CD4-positive, alpha-beta T cell treated with Interleukin-17A for 4 hours (primary cell): Measurements from ENCODE around the gene IDI2.
"Not testable (repeated sequence)": the region's sequence is repeated elsewhere in the genome, so short reads cannot be mapped to it uniquely, and the experiment has no call there.

ENCODE experiments used
- DNase-seq: peaks from one replicate; pipeline ENCODE4 v3.0.0-alpha.2; 2020; ENCODE audit warnings: mixed read lengths

IDI2 gene

DNA sequence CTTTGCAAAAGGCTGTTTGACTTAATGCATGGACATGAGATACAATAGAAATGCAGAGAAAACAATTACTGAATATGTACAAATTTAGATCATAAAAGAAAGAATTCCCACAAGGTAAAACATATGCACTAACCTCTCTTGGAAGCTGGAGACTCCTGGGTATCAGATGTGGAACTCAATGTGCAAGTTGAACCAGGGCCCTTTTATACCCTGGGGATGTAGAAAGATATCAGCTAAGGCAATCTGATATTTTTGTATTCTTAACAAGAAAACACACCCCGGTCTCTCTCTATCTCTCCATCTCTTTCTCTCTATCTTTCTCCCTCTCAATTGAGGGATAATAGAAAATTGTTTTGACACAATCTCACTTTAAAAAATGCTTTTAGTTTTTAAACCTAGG, at the start of gene IDI2:
TSS of gene IDI2 (minus strand) at position 177 of the 400 bp plus-strand sequence. CDS start 1,136 bp downstream, outside the sequence.
- no peak for DNase-seq

DNA sequence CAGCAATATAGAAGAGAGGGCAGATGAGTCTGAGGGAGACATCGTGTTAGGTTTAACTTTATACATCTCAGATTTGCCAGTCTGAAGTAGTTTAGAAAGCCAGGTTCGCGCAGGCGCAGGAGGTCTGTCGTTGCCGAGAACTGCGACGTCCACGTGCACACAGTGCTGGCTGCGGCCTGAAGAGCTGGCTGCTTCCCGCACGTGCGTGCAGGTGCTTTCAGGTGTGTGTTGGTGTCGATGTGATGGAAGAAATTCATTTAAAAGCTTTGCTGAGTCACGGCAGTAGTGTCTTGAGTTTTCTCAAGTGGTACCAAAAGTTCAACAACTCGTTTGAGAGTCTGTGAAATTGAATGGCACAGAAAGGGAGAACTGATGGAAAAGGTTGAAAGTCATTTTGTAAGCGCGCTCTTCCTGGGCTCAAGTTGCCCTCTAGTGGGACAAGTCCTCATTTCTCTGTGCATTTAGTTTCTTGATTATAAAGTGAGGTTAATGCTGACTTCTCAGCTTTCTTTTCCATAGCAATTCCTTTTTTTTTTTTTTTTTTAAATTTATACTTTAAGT, 49.2 kb upstream of the IDI2 start:
- no peak for DNase-seq

DNA sequence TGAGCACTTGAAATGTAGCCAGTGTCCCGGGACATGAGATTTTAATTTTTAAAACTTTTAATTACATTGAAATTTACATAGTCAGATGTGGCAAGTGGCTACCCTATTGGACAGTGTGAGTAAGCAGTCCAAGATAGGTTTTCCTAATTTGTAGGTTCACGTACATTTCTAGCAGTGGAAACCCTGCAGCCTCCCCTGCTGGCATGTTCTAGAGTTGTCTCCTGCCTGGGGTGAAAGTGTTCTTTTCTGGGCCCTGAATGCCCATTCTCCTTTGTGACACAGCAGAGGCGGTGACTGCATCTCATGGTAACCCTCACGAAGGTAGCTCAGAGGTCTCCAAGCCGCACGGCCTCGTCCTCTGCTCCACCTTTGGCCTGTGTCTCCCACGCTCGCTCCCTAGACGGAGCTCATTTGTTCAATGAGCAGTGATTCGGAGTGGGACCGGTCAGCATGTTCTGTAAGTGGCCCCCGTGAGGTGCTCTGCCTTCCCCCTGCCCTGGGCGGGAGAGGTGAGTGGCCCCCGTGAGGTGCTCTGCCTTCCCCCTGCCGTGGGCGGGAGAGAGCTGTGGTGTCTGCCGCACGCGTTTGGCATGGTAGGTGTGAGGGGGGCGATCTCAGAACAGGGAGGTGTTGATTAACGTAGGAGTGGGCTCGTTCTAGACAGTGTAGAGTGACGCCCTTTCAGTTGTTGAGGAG, 48.5 kb upstream of the IDI2 start:
- DNase-seq: no peak

DNA sequence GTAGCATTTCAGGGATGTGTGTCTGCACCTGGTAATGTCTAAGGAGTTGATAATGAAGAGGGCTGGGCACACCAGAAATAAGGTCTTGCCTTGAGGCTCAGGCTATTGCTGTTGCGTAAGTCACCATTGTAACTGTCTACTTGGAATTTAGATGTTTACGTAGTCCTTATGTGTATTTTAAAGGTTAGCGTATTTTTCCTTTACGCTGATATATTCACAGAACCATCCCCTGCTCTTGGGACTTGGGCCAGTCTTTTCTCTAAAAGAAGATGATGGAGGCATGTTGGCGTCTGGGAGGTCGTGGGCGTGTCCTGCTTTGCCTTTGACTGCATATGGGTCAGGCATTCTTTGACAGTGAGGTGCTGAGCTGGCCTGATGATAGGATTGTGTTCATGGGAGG, 45.3 kb upstream of the IDI2 start:
- no peak for DNase-seq

DNA sequence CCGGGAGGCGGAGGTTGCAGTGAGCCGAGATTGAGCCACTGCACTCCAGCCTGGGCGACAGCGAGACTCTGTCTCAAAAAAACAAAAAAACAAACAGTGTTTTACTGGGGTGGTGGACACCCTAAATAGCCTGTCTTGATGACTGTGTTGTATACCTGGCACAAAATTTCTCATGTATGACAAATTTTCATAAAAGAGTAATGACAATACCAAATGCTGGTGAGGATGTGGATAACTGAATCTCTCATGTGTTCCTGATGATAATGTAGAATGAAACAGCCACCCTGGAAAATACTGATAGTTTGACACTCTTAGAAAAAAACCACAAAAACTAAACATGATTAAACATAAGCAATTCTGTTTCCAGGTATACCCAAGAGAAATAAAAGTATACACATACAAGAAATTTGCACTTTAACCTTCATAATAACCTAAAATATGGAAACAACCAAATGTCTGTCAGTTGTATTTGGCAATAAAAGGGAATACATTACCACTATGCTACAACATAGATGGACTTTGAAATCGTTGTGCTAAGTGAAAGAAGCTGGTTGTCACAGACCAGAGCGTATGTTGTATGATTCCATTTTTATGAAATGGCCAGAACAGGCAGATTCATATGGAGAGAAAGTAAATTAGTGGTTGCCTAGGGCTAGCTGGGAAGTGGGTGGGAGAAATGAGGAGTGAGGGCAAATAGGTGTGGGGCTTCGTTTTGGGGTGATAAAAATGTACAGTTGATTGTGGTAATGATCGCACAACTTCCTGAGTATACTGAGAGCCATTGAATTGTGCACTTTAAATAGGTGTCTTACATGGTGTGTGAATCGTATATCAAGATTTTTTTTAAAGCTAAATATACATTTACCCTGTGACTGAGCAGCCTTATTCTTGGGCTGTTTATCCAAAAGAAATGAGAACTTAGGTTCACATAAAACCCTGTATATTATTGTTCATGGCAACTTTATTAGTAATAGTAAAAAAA, 43.0 kb upstream of the IDI2 start:
- no peak for DNase-seq

DNA sequence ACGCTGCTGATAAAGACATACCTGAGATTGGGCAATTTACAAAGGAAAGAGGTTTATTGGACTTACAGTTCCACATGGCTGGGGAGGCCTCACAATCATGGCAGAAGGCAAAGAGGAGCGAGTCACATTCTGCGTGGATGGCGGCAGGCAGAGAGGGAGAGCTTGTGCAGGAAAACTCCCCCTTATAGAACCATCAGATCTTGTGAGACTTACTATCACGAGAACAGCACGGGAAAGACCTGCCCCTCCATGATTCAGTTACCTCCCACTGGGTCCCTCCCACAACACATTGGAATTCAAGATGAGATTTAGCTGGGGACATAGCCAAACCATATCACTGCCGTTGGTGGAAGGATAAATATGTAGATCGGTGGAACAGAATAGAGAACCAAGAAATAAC, 41.1 kb upstream of the IDI2 start:
- DNase-seq: not testable (repeated sequence)

DNA sequence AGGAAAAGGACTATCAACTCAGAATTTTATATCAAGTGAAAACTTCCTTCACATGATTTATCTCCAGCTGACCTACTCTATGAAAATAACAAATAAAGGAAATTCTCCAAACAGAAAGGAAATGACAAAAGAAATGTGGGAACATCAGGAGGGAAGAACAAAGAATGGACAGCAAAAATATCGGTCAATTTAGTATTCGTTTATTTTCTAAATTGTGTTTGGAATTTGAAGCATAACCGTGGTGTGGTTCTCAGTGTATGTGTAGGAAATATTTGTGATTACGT, 39.2 kb upstream of the IDI2 start:
- no peak for DNase-seq

DNA sequence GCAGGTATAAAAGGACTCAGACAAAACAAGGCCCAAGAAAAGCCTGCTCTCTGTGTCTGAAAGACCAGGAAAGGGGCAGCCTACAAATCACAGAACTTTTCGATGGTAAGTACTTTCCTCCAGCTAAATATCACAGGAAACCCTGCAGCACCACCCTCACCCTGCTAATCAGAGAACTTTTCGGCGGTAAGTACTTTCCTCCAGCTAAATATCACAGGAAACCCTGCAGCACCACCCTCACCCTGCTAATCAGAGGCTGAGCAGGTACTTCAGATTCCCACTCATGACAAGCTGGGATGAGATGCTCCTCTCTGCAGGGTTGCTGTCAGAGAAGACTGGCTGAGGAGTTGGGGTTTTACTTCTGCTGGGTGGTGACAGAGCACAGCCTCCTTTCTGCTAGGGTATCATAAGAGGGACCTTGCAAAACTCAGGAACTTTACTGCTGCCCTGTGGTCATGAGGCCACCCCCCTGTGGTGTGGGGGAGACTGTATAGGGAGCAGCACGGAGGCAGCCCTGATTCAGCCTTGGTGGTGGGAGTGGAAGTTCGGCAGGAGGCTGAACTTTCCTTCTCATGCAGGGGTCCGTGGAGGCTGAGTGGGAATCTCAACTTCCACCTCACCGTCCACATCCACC, 37.7 kb upstream of the IDI2 start:
- DNase-seq: peak; percentile 59

DNA sequence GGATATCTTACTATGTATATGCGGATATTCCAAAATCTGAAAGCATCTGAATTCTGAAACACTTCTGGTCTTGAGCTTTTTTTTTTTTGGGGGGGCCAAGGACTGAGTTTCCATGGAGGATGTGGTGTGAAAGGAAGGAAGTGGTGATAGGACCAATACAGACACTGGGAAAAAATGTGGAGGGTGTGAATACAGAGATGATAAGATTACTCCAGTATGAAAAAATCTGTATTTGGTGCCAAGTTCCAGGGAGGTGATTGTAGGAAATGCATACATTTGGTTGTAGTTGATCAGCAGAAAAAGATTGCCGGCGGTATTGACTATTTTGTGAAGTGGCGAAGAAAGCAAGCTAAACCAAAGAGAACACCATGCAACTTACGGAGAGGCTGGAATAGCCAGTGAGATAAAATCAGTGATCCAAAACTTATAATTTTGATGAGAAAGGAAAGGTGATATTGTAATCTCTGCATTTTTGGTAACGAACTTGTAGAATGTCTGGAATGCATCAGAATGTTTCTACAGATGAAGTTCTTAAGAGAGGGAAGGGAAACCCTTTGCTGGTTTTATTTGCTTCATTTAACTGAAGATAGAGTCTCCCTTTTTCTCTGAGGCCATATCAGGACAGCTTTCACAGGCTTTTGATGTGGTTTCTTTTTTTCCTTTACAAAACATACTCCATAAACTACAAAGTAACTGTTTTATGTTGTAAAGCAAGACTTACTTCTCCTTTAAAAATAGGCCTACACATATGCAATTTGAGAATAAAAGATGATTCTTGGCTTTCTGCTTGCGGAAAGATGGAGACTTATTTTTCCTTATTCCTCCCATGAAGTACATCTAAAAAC, 36.5 kb upstream of the IDI2 start:
- DNase-seq: no peak

DNA sequence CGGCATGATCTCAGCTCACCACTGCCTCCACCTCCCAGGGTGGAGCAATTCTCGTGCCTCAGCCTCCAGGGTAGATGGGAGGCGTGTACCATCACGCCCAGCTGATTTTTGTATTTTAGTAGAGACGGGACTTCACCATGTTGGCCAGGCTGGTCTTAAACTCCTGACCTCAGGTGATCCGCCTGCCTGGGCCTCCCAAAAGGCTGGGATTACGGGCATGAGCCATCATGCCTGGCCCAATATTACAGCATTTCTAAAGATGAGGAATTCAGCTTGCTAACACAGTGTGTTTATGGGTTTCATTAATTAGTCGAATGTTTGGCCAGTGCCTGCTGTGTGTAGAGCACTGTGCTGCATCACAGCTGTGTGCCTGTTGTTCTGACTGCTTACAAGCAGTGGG, 34.2 kb upstream of the IDI2 start:
- no peak for DNase-seq

DNA sequence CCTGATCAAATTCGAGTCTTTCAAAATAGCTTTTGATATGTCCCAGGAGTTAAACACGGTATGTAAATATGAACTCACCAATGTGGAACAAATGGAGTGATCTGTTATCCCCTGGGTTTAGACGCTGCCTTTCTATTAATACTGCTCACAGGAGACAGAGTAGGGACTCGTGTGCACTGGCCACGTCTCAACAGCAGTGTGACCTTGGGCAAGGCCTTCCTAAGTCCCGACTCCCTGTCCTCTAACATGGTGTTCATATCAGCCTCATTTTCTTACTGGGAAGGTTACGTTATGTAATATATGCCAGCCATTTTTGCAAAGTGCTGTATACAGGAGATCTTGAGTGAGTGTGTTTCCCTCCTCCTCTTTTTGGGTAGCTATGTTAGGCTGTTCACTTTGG, 32.4 kb upstream of the IDI2 start:
- no peak for DNase-seq

DNA sequence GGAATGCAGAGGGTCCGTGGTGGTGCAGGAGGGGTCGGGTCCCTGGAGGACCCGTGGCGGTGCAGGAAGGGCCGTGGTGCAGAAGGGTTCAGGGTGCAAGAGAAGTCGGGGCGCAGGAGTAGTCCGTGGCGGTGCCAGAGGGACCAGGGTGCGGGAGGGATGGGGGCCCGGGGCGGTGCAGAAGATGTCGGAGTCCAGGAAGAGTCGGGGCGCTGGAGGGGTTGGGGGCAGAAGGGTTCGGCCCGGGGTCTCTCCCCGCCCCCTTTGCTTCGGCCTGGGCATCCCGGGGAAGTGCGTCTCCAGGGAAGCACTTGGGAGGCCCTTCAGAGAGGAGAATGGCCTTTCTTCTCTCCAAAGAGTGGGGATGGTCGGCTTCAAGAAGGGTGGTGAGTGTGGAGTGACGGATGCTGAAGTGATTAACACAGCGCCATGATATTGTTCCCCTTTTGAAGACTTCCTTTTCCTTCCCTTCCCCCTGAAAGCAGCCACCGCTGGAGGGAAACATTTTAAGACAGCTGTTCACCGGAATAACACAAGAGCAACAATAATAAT, 31.5 kb upstream of the IDI2 start:
- no peak for DNase-seq

DNA sequence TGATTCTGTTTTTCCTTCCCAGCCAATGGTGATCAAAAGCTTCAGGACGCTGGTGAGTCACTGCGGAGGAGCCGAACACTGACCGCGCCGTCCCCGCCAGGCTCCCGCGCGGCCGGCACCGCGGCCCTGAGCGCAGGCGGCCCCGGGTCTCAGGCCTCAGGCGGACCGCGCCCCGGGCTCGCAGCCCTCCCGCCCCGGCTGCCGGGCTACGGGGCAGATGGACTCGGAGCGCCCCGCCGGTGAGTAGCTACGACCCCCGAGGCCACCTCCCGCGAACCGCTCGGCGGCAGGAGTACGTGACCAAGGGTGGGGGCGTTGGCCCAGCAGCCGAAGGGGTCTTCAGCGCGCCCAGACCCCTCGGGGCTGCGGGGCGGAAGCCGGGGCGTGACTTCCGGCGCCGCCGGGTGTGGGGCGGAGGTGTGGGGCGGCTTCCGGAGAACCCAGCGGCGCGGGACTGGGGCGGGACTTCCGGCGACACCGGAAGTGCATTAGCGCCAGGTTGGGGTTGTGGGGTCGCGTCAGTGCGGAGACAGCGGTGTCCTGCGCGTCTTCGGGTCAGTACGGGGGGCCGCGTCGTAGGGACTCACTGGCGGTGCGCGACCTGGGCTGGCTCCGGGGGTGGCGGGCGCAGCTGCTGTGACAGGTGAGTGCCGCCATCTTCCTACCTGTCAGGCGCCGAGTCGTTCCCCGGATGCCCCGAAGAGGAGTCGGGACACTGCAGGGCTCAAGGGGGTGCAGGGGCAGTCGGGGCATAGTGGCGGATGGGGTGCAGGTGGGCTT, 30.9 kb upstream of the IDI2 start, which contains the start of gene WDR37:
TSS of gene WDR37 (plus strand) at position 60 of the 780 bp plus-strand sequence. CDS start 15,771 bp downstream, outside the sequence.
- DNase-seq: peak; percentile 92

DNA sequence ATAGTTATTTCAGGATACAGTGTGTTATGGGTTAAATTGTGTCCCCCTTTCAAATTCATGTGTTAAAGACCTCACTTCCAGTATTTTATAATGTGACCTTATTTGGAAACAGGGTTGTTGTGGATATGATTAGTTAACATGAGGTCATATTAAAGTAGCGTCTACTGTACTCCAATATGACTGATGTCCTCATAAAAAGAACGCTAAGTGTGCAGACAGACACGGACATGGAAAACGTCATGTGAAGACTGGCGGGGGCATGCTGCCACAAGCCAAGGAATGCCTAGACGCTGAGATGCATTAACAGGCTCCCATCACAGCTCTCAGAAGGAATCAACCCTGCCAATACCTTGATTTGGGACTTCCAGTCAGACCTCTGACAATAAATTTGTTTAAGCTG, 29.0 kb upstream of the IDI2 start:
- no peak for DNase-seq

DNA sequence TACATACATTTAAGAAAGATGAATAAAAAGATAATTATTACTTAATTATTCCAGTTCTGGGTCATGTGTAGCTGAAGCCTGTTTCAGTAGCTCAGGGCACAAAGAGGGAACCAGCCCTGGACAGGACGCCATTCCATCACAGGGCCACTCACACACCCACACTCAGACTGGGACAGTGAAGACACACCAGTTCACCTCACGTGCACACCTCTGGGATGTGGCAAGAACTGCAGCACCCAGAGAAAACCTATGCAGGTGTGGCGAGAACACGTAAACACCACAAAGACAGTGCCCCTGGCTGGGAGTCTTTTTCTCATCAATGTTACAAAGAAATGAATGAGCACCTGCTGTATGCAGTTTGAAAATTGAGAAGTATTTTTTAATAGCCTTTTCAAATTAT, 24.9 kb upstream of the IDI2 start:
- peak; percentile 41 for DNase-seq

DNA sequence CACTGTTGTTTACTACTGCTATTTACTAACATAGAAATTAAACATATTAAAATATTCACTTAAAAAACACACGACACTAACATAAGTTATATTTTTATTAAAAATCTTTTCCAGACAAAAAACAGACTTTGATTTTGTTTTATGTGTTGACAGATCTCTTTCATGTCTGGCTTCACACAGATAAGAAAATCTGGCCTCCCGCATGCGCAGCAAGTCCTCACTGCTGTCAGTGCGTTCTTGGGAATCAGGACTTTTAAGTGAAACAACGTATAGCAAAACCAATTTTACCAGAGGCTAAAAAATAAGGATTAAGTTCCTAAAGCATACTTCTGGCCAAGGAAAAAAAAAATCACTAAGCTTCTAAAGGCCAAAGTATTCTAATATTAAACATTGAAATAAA, 24.5 kb upstream of the IDI2 start:
- peak; percentile 38 for DNase-seq

DNA sequence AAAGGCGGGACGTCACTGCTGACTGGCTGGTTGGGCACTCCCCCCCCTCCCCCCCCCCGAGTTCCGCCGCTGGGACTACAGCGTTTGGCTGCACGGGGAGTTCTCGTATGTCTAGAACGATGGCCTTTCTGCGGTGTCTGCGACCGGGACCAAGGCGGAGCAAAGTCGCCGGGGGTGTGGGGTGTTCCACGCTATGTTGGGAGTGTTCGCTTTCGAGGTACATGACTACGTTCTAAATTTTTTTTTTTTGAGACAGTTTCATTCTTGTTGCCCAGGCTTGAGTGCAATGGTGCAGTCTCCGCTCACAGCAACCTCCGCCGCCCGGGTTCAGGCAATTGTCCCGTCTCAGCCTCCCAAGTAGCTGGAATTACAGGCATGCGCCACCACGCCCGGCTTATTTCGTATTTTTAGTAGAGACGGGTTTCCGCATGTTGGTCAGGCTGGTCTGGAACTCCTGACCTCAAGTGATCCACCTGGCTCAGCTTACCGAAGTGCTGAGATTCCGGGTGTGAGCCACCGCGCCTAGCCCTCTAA, 23.8 kb upstream of the IDI2 start:
- no peak for DNase-seq

DNA sequence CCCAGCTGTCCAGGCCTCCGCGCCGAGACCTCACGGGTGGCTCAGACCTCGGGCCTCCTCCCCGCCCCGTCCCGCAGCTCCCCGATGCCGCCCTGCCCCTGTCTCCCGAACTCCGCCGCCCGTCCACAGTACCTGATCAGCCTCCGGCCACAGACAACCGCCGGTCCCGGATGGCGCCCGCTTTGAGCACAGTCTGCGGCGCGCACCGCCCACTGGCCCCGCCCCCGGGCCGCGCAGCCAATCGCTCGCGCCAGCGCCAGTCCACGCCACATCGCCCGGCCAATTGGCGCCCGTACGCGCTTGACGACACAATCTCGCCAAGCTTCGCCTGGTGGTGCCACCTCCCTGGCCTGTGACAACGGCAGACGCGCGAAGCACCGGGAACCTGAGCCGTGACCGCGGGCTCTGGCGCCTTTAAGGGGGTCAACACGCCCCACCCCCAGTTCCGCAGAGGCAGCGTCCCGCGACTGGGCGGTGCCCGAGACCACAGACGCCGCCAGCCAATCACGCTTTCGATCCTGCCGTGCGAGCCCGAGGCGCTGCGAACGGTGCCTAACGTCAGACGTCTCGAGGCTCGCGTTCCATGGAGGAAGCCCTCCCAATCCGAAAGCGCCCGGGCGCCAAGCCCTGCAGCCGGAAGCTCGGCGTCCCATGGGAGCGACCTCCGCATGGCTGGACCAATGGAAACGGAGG, 23.2 kb upstream of the IDI2 start, which contains the start of gene IDI1:
TSS of gene IDI1 (minus strand) at position 388 of the 693 bp plus-strand sequence. CDS start at position 272, 116 bp downstream.
- DNase-seq: peak; percentile 95

DNA sequence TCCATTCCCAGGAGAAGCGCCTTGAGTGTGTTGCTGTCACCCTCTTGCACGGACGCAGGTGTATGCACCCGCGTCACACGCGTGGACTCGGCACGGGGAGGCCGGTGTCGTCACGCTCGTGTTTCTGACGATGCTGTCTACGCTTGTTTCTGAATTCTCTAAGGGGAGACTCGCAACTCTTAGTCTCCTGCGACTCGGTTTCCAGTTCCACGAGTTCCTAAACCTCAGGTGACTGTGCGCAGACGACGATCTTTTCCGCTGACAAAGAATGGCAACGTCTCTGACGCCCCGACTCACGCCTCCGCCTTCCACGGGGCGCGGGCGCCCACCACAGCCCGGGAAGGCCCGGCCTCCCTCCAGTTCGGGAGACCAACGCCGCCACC, 22.7 kb upstream of the IDI2 start:
- DNase-seq: peak; percentile 65

DNA sequence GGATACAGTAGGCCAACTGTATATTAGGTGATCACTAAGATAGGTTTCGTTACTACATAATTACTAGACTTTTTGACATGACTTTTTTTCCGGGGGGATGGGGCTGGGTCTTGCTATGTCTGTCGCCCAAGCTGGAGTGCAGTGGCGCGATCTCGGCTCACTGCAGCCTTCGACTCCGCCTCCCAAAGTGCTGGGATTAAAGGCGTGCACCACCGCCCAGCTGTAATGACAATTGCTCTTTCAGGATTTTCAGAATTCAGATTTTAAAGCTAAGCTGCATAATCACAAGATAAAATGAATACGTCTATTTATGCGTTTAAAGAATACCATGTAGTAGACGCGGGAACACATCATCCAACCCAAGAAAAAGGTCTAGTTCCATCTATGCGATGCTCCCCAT, 22.3 kb upstream of the IDI2 start:
- no peak for DNase-seq
